Stomach (tissue), 9 donors: ENCODE results near the gene ARHGAP33. TPM values are rescaled to one million over a fixed set of nuclear protein-coding genes. Genes with fewer than 3 reads are reported as not detected.

ENCODE experiments used
- DNase-seq, 2 donors: peaks; one replicate each; pipeline versions ENCODE4 v3.0.0 to v3.0.0-alpha.2; 2013 to 2019
- H3K27ac ChIP-seq, 5 donors: fragments of 200-600 bp in 4 of 5; sonication (generic) in 4 of 5; one replicate each; pipeline ENCODE4 v1.5.1; 2013 to 2019; ENCODE audit warnings: mild to moderate bottlenecking in 1 of 5, moderate library complexity in 1 of 5
- H3K27me3 ChIP-seq, 3 donors: fragments of 200-600 bp; sonication (generic); one replicate each; pipeline ENCODE4 v1.5.1; 2017 to 2019; ENCODE audit warnings: mixed run types in 1 of 3
- H3K36me3 ChIP-seq, 4 donors: fragments of 200-600 bp; sonication (generic); 1 replicate in 3 of 4; 2 replicates in 1 of 4; pipeline ENCODE4 v1.5.1; 2016 to 2019
- H3K4me1 ChIP-seq, 4 donors: fragments of 200-600 bp; sonication (generic); one replicate each; pipeline ENCODE4 v1.5.1; 2016 to 2019
- H3K4me3 ChIP-seq, 4 donors: fragments of 200-600 bp; sonication (generic) in 3 of 4; one replicate each; pipeline ENCODE4 v1.5.1; 2016 to 2019; ENCODE audit warnings: mild to moderate bottlenecking in 1 of 4
- H3K9me3 ChIP-seq, 4 donors: fragments of 200-600 bp; sonication (generic); one replicate each; pipeline ENCODE4 v1.5.1; 2016 to 2019
- EP300 ChIP-seq: sonication (generic); formaldehyde crosslinking; IDR thresholded peaks from one replicate; pipeline ENCODE4 v1.6.1; 2017; ENCODE audit warnings: antibody characterized with exemption
- POLR2A ChIP-seq, 4 donors: fragments of 450-650 bp; IDR thresholded peaks; one replicate each; pipeline ENCODE4 v1.6.1; 2016; ENCODE audit warnings: antibody characterized with exemption in 4 of 4, control low read depth in 2 of 4, mild to moderate bottlenecking in 1 of 4, moderate library complexity in 1 of 4
- POLR2AphosphoS5 ChIP-seq, 3 donors: sonication (generic); formaldehyde crosslinking; IDR thresholded peaks; one replicate each; pipeline ENCODE4 v1.6.1; 2016; ENCODE audit warnings: antibody characterized with exemption in 3 of 3
- WGBS, 5 donors: extraction: QIAGEN DNeasy Blood & Tissue Kit in 3 of 5; methylation state at CpG; one replicate each; pipeline versions ENCODE4 v1.1.5 to v1.1.7; 2013 to 2018; 5-methylcytosine and 5-hydroxymethylcytosine counted together
- intact Hi-C: fragments of 100-400 bp; cut with DNase I; formaldehyde crosslinking; loops from one replicate; pipeline ENCODE4 v1.15.1; 2023; ENCODE audit warnings: low total_unique reads
- polyA plus RNA-seq, 3 donors: library from polyadenylated mRNA; stranded (reverse); fragments of 200-250 nt; gene quantifications; one replicate each; pipeline ENCODE4 v1.2.3, GENCODE V29; 2013
- total RNA-seq, 5 donors: library from RNA; depleted of rRNA; stranded (reverse); fragments of >200 nt; gene quantifications; one replicate each; pipeline versions ENCODE4 v1.1.0 to v1.2.3, GENCODE V29; 2014 to 2016
- TF ChIP-seq, protein P1 (sequence below), 7 experiments: fragments of 450-650 bp in 4 of 7; fragments of 200-600 bp in 3 of 7; sonication (generic) in 3 of 7; IDR thresholded peaks; one replicate each; pipeline ENCODE4 v1.5.1; 2016 to 2019; ENCODE audit warnings: antibody characterized with exemption in 7 of 7, control low read depth in 2 of 7, mild to moderate bottlenecking in 1 of 7
- donor health status: healthy with polysubstance abuse.
- donor health status: Bipolar disorder and iron deficiency.
- donor health status: healthy.

Gene ARHGAP33
- total and polyA plus RNA-seq, 8 donors = 1.4 to 73.6 (median 12.2) TPM

DNA sequence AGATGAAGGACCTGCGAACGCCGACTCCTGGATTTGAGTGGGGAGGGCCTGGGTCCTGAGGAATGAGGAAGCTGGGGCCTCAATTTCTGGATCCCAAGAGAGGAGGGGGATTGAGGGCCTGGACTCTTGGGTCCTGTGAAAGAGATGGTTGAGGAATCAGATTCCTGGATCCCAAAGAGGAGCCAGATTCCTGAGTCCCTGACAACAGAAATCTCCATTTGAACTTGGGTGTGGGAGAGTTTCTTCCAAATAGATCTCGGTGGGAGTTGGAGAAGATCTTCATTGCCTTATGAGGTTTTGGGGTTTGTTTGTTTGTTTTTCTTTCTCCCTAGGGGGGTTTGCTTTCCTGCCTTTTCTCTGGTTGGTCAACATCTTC, 29.3 kb upstream of the ARHGAP33 start:
- peak overlapping the region; percentile 67 to 100 (median 100) for H3K27ac ChIP-seq
- H3K27me3 ChIP-seq = no peaks in the 10 kb centered on the region
- 3 to 17% (median 10%) methylated on average over 4 of the region's 4 CpGs for WGBS, 5 donors
- no peak for DNase-seq
- peak overlapping the region; percentile 82 to 96 (median 87) for H3K4me3 ChIP-seq
- H3K9me3 ChIP-seq = no peaks in the 10 kb centered on the region
- intact Hi-C loops = no loop called here
- H3K36me3 ChIP-seq = peaks cover 0 to 11% (median 9%) of the 10 kb centered on the region in 4 donors
- TF ChIP-seq, protein P1, sequence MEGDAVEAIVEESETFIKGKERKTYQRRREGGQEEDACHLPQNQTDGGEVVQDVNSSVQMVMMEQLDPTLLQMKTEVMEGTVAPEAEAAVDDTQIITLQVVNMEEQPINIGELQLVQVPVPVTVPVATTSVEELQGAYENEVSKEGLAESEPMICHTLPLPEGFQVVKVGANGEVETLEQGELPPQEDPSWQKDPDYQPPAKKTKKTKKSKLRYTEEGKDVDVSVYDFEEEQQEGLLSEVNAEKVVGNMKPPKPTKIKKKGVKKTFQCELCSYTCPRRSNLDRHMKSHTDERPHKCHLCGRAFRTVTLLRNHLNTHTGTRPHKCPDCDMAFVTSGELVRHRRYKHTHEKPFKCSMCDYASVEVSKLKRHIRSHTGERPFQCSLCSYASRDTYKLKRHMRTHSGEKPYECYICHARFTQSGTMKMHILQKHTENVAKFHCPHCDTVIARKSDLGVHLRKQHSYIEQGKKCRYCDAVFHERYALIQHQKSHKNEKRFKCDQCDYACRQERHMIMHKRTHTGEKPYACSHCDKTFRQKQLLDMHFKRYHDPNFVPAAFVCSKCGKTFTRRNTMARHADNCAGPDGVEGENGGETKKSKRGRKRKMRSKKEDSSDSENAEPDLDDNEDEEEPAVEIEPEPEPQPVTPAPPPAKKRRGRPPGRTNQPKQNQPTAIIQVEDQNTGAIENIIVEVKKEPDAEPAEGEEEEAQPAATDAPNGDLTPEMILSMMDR (IDR thresholded peaks at IDR 0.05) = no peak
- no peak for TF ChIP-seq EP300
- TF ChIP-seq POLR2A (IDR thresholded peaks at IDR 0.05) = no peak
- TF ChIP-seq POLR2AphosphoS5 (IDR thresholded peaks at IDR 0.05) = no peak
- H3K4me1 ChIP-seq = peaks cover 35 to 77% (median 54%) of the 10 kb centered on the region in 4 donors

DNA sequence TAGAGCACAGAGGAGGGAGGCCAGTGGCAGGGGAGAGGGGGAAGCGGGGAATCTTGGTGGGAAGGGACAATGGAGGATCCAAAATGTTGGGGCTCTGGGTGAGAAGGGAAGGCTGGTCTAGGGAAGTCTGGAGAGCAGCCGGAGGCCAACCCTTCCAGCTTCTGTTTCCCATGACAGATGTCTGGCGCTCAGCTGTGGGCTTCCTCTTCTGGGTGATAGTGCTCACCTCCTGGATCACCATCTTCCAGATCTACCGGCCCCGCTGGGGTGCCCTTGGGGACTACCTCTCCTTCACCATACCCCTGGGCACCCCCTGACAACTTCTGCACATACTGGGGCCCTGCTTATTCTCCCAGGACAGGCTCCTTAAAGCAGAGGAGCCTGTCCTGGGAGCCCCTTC, 28.8 kb upstream of the ARHGAP33 start:
- no peak for DNase-seq
- intact Hi-C loops = no loop called here
- H3K4me1 ChIP-seq = peaks cover 32 to 77% (median 49%) of the 10 kb centered on the region in 4 donors
- no peak for TF ChIP-seq EP300
- TF ChIP-seq, protein P1 (IDR thresholded peaks at IDR 0.05) = no peak
- no peak for TF ChIP-seq POLR2AphosphoS5 (IDR thresholded peaks at IDR 0.05)
- TF ChIP-seq POLR2A (IDR thresholded peaks at IDR 0.05) = no peak
- peak overlapping the region in 4 of 5 donors; percentile 99 to 100 (median 100) for H3K27ac ChIP-seq
- no peaks in the 10 kb centered on the region for H3K9me3 ChIP-seq
- H3K27me3 ChIP-seq = no peaks in the 10 kb centered on the region
- H3K4me3 ChIP-seq = peak overlapping the region in 2 of 4 donors; percentile 82 to 84
- 81 to 95% (median 88%) methylated on average over 4 to 5 of the region's 5 CpGs for WGBS, 5 donors
- H3K36me3 ChIP-seq = peaks cover 0 to 16% (median 10%) of the 10 kb centered on the region in 4 donors

DNA sequence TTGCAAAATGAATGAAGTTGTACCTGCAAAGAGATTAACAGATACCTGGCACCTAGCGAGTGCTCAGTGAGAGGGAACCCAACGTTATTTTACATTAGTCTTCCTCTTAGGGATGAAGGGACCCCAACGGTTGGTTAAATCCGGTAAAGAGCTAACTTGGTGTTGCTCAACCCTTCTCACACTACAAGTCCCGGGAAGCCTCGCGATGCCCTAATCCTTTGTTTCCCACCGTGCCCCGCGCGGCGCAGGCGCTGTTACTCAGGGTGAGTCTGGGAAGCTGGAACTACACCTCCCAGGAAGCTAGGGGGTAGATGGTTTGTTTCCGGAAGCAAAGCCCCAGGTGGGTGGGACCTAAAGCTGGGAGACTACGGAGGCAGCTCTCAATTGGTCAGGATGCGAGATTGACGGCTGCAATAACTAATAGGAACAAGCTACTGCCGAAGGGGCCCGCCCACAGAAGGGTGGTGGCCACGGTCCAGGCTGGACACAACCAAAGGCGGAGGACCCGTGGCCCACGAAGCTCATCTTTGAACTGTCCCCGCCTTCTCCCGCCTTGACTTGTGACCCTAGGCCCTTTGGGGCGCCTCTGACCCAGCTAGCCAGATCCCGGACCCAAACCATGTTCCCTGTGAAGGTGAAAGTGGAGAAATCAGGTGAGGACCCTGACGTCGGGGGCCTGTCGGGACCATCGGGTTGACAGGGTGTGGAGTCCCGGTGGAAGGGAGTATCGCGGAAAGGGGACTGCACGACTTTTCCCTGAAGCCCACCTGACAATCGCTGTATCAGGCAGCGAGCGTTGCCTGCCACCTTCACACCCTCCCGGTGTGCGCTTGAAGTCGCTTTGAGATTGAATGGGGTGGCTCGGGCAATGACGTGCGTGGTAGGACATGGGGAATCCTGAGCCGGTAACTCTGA, 27.0 kb upstream of the ARHGAP33 start, which contains the start of gene LIN37:
TSS of gene LIN37 (plus strand) at position 471 of the 915 bp plus-strand sequence. CDS start at position 620, 149 bp downstream.
- H3K27me3 ChIP-seq = no peaks in the 10 kb centered on the region
- H3K4me3 ChIP-seq = peak within 1 kb of the TSS; percentile 81 to 97 (median 90)
- 0 to 1% (median 0%) methylated on average over 44 to 45 of the region's 45 CpGs for WGBS, 5 donors
- H3K36me3 ChIP-seq = peaks cover 9 to 25% (median 21%) of the 10 kb centered on the region in 4 donors
- peak; percentile 99 to 100 for DNase-seq
- H3K4me1 ChIP-seq = peaks cover 32 to 62% (median 46%) of the 10 kb centered on the region in 4 donors
- intact Hi-C loops = no loop called here
- TF ChIP-seq, protein P1 (IDR thresholded peaks at IDR 0.05) = peak in 2 of 7 experiments; percentile 32 to 59
- peak in 1 of 4 donors; percentile 83 for TF ChIP-seq POLR2A (IDR thresholded peaks at IDR 0.05)
- TF ChIP-seq POLR2AphosphoS5 (IDR thresholded peaks at IDR 0.05) = peak; percentile 77 to 93 (median 93)
- no peak for TF ChIP-seq EP300
- peak within 1 kb of the TSS; percentile 74 to 88 (median 86) for H3K27ac ChIP-seq
- H3K9me3 ChIP-seq = no peaks in the 10 kb centered on the region

DNA sequence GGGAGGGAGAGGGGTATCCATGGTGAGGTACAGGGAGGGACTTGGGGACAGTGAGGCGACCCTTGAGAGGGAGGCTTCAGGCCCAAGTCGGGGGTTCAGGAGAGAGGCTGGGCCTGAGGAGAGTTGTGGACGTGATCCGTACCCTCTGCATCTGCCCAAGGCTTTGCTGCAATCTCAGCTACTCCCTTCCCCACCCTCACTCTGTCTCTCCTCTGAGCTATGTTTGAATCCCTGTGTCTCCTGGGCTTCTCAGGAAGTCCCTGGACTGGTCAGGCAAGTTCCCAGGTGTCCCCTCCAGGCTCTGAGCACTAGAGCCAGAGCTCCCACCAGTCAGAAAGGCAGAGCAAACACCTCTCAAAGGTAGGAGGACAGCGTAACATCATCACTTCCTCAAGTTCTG, 25.2 kb upstream of the ARHGAP33 start:
- no peak overlapping the region for H3K4me3 ChIP-seq
- no peaks in the 10 kb centered on the region for H3K27me3 ChIP-seq
- 86 to 98% (median 93%) methylated on average over 4 to 5 of the region's 5 CpGs for WGBS, 5 donors
- H3K4me1 ChIP-seq = peaks cover 32 to 61% (median 46%) of the 10 kb centered on the region in 4 donors
- peaks cover 16 to 38% (median 32%) of the 10 kb centered on the region in 4 donors for H3K36me3 ChIP-seq
- peak in 1 of 2 donors; percentile 11 for DNase-seq
- H3K27ac ChIP-seq = peak overlapping the region in 2 of 5 donors; percentile 6 to 88
- H3K9me3 ChIP-seq = no peaks in the 10 kb centered on the region
- intact Hi-C loops = no loop called here
- TF ChIP-seq POLR2A (IDR thresholded peaks at IDR 0.05) = no peak
- TF ChIP-seq, protein P1 (IDR thresholded peaks at IDR 0.05) = no peak
- no peak for TF ChIP-seq EP300
- TF ChIP-seq POLR2AphosphoS5 (IDR thresholded peaks at IDR 0.05) = no peak
